Endometrial microvascular endothelial cells (primary cell): ENCODE results near the gene ARHGEF4. TPM values are rescaled to one million over a fixed set of nuclear protein-coding genes. Genes with fewer than 3 reads are reported as not detected.

Source experiments
- in situ Hi-C: cut with HindIII; loops from 2 replicates; pipeline ENCODE4 v1.10.0; 2017; ENCODE audit warnings: low sequenced_read_pairs, low pct_unique_long_range_greater_than_20kb; ENCODE audit errors: inconsistent ontology term
- total RNA-seq: library from RNA; depleted of rRNA; stranded (reverse); fragments of >200 nt; gene quantifications from one replicate; pipeline ENCODE4 v1.2.3, GENCODE V29; 2015; ENCODE audit errors: inconsistent ontology term

Gene ARHGEF4, protein sequence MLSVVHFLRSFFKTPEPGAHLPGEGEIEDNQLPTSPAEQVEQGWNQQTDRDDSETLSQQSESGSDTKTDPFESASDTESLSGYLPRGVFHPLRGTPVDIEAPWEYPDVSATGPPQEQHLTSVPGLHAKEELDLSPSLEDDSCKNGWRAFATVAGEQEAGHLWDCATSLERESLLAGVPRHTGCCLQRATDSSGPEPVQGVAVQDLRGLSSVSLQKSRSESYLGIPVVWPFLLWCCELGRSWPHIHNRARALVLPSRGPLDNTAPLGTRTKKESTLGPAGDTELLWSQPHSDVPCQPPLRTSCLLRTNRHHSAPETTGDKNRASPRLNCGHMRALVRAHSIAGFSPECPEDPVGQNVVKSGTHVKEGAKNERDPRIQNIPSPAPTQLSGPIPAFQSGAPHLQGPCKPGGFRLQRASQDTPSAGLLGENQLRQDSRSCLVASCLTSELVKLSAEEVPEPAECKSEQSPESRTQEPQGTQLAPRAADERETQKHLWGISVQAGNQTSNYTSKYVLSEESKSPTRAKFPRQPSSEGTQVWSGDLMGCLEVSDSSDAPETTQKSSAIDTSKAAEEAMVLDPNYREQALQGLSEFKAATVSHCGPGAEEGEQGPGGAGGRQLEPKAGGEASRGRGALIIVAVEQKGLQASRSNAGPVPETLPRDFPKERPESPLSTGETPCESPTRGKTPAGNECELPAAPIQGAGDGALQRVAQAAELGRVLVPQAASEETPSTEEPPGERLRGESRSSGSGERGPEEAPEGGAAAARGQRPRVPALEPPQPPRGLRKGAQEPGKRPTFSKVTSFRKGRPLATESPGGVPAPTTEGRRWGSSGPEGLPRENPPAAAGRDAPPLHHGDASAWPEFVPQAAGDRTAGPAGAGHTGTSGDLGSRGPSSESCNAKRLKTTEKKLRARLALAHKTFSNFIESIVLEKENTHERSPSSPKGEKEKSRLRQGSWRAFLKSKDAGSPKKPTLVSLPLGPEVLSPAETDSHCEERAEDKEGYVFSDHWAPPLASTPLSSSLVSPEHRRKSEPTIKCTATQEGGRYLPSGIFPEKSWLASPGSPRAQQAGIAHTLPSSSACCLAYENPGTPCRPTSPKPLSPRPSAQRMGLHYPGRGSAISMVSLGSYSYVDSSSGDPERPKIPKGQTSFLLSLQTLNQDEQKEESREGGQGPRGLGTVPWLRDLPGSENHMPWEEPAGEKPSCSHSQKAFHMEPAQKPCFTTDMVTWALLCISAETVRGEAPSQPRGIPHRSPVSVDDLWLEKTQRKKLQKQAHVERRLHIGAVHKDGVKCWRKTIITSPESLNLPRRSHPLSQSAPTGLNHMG (N-terminal part only)
- not detected for total RNA-seq

DNA sequence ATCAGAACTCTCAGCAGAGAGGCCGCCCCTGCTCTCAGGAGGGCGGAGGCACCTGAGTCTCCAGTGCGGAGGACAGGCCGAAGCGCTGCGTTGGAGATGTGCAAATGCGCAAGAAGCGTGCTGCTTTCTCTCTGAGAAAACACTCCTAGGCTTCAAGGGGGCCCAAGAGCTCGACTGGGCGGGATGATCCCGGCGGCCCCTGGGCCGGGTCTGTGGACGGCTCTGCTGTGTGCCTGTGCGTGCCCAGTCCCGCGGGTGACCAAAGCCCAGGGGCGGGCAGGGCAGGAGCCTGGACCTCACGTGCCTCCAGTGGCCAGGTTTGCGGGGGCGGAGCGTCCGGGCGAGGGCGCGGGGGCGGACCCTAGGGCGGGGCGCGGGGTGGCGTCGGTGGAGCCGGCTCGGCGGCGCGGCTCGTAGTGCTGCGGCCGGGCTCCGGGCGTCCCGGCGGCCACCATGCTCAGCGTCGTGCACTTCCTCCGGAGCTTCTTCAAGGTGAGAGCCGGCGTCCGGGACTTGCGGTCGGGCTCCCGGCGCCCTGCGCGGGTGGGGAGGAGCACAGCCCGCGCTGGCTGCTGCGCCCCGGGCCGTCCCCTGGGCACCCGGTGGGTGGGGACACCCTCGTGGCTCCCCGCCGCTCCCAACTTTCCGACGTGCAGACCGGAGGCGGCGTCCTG is at the start of gene ARHGEF4:
Gene ARHGEF4 (plus strand): TSS at position 414 of the 674 bp plus-strand sequence. CDS start 40 bp downstream, at position 454.
- in situ Hi-C loops = no loop called here

DNA sequence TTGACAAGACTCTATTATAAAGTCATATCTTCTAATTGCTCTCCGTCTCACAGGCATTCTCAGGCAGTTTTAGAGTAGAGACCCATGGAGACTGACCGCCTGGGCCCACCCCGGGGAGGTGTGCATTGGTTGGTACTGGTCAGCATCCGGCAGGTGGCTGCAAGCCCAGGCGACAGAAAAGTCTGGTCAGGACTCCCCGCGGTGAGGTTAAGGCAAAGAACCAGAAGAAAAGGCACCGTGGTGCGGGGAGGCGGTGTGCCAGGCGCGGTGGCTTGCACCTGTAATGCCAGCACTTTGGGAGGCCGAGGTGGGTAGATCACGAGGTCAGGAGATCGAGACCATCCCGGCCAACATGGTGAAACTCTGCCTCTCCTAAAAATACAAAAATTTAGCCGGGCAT is 48.9 kb upstream of the ARHGEF4 start:
- in situ Hi-C loops = no loop called here

DNA sequence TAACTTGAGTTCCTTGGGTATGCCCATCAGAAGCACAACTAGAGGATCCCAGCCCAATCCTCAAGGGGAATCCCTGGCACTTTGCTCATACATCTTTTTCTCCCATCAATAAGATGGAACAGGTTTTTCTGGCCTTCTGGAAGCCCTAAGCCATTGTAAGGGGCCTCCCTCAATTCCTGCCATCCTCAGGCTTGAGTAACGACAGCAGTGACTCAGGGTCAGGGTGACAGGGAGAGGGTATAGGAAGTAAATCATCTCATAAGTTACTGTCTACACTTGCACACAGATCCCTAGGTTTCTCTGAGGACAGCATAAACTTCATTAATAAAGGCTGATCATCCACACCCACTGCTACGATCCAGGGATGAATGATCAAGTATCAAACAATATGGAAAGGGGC is 46.4 kb upstream of the ARHGEF4 start:
- in situ Hi-C loops = no loop called here

DNA sequence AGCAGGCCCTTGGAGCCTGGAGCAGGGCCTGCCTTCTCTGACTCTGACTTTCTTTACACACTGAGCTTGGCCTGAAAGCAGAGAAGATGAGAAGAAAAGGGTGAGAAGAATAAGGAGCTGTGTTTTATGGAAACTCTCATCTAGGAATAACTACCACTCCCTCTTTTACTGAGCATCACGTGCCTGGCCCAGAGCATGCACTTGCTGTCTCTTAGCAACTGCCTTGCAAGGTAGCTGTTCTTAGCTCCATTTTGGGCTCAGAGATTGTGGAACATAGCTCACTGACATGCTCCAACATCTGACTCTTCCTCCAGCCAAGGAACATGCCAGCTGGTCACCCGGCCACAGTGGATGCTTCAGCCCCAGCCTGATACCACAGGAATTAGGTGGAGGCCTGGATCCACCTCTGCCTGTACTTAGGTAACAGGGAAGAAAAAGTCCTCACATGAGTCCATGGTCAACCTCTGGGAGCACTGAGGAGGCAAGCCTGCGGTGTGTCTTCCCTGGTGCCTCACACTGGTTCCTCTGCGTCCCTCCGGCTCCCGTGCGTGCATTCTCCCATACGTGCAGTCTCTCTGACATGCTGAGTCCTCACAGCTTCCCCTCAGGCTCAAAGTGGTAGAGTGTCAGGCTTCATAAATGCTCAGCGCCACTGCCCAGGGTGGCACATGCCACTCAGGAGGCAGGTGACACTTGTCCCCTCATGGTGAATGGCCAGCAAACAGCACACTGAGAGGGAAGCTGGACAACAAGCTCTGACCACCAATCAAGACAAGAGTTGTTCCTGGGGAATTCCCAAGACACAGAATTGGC is 45.7 kb upstream of the ARHGEF4 start:
- in situ Hi-C loops = no loop called here

DNA sequence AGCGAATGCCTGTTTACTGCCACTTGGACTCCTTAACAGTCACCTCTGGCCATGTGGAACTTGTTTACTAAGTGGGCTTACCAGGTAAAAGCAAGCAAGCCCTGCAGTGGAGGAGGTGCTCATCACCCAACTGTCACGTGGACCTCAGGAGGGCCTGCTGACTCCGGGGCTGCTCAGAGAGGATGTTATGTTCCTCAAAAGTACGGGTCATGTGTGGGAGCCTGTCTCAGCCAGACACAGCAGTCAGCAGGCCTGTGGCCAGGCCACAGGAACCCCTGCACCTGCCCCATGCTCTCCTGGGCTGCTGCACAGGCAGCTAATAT is 45.1 kb upstream of the ARHGEF4 start:
- in situ Hi-C loops = no loop called here

DNA sequence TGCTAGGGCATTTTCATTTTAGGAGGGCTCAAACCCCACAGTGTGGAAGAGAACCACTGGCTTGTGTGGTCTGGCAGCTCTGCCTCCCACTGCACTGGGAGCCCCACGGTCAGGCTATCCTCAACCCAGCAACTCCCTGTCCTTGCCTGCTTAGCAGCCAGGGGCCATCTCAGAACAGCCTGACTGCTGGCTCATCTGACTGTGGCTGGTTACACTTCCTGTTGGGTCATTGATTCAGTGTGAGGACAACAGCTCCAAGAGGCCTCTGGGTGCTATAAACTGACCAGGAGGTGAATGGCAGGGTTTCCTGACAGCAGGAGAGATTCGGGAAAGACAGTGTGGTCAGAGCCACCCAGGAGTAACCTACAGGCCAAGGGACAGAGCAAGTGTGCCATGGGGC is 41.3 kb upstream of the ARHGEF4 start:
- in situ Hi-C loops = no loop called here

DNA sequence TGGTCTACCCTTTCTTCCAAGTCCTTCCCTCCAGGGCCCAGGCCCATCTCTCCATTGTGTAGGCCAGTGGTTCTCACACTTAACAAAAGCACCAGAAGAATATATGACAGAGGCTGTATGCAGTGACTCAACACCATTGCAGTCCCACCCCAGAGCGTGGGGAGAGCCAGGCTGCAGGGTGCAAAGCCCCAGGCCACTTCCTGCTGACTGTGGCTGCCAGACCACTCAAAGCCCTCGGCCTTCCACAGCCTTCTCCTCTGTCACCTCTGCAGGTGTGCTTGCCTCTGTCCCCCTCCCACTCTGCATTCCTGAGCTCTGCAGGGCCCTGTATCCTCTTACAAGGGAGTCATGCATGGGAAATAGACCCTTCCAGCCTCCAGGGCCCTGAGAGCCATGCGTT is 40.4 kb upstream of the ARHGEF4 start:
- in situ Hi-C loops = no loop called here

DNA sequence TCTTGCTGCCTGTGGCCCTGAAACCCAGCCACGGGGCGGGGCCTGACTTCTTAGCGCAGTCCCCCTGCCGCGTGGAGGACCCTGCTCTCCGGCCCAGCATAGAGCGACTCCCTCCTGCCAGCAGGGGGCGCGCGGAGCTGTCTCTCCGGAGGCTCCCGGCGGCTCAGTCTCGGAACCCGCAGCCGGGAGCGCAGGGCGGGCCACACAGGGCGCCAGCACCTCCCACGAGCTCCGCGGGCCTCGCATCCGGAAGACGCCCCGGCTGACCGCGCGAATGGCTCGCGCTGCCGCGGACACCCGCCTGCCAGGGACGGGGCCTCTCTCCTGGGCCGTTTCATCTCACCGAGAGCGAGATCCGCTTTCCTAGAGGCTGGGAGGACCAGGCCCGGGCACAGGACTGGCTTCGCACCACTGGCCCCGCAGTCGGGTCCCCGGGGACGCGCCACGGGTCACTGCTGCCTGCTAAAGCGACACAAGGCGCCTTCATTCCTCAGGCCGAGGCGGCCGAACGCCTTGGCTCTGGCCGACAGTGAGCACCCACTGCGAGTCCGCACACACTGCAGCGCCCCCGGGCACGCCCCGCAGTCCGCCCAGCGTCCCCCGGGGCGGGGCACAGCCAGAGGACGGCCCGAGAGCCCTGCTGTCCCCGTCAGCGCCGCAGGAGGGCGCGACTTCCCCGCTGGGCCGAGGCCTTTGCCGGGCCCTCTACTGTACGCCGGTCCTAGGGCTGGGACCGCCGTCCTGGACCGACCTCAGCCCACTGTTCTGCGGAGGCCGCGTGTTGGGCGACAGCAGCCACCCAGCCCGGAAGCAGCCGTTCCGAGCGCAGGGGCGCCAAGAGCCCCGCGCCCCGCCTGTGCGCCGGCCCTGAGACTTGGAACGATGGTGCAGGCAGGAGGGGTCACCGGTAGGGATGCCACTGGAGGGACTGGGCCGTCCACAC is 39.0 kb upstream of the ARHGEF4 start:
- in situ Hi-C loops = no loop called here

DNA sequence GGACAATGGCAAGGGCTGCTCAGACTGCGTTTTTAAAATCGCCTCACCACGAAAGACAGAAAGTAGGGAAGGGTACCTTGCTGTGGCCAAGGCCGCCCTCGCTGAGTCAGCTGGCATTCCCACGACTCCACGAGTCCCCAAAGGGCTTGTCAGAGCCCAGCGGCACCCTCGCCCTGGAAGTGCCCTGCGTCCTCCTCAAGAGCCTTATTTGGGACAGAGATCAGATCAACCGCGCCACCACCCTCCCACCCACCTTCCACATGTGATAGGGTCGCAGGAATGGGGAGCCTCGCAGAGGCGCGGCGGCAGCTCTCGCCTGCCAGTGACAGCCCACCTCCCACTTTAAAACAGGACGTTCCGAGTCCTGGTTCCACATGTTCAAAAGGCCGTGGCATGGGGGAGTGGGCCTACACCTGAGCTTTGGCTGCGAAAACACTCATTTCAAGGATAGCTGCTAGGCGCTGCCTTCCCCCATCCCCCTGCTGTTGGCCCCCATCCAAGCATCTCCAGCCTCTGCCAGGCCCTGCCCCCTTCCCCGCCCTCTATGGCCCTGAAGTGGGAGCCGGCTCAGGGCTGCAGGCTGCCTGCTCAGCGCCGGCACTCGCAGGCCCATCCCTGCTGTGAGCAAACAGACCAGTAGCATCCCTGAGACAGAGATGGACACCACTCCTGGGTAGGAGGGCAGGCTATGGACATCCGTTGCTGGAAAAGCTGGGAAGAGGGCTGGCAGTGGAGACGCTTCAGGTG is 38.1 kb upstream of the ARHGEF4 start:
- in situ Hi-C loops = no loop called here

DNA sequence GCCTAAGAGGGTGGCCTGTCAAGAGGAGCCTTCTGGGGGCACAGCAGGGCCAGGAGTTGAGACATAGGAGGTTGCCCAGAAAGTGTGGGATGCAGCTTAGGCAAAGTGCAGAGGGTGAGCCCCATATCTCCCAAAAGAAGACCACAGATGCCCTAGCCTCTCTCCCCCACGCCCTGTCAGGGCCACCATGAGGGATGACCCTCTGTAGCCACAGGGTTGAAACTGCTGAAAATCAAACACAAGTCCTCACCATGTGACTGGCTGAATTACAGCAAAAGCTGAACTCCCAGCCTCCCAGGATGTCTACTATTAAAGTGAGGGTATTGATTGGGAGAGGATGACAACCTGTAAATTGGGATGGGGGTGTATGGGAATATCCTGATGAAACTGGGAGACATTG is 37.4 kb upstream of the ARHGEF4 start:
- in situ Hi-C loops = no loop called here

DNA sequence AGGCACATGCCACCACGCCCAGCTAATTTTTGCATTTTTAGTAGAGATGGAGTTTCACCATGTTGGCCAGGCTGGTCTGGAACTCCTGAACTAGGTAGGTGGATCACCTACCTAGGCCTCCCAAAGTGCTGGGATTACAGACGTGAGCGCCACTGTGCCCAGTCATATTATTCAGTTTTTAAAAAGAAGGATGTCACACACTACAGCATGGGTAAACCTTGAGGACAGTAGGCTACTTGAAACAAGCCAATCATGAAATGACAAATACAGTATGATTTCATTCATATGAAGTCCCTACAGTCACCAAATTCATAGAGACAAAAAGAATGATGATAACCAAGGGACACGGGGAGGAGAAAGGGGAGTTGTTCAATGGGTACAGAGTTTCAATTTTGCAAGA is 31.1 kb upstream of the ARHGEF4 start:
- in situ Hi-C loops = no loop called here

DNA sequence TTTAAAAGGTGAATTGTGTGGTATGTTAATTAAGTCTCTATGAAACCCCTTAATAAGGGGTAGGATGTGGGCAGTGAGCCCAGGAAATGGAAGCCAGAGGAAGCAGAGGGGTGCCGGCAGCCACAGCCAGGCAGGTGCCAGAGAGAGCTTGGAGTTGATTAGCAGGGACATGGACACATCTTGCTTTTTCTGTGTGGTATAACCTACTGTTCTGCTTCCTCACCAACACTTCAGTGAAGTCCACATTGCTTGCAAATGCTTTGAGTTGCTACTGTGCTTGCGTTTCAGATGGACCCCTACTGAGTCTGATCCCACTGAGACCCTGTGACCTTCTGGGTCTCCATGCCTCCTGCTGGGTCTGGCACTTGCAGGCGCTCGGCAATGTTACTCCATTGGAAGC is 30.3 kb upstream of the ARHGEF4 start:
- in situ Hi-C loops = no loop called here

DNA sequence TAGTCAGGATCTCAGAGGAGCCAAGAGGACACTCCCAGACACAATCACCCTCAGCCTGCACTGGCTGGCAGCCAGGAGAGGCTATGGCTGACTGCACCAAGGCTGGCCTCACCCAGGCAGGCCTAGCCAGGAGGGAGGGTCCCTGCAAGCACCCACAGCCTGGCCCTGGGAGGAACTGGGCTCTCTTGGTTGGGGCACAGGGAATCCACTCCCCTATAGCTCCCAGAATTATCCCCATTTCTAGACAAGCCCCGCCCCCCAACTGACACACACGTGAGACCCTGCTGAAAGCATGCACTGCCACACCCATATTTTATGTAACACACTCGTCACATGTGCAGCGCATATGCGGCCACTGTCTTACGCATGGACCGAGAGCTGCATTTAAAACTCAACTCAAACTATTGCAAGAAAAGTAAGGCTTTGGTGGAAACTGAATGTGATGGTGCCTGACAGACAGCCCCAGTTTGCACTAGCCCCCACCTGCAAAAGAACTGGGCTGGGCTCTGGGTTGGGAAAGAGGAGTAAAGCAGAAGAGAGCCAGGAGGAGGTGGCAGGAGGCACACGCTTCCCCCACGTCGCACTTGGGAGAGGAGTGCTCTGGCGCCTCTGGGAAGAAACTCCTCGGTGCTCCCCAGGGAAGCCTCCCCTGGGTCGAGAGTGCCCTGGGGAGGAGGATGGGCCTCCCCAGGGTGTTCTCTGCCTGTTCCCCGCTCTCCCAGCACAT is 28.9 kb upstream of the ARHGEF4 start:
- in situ Hi-C loops = no loop called here

DNA sequence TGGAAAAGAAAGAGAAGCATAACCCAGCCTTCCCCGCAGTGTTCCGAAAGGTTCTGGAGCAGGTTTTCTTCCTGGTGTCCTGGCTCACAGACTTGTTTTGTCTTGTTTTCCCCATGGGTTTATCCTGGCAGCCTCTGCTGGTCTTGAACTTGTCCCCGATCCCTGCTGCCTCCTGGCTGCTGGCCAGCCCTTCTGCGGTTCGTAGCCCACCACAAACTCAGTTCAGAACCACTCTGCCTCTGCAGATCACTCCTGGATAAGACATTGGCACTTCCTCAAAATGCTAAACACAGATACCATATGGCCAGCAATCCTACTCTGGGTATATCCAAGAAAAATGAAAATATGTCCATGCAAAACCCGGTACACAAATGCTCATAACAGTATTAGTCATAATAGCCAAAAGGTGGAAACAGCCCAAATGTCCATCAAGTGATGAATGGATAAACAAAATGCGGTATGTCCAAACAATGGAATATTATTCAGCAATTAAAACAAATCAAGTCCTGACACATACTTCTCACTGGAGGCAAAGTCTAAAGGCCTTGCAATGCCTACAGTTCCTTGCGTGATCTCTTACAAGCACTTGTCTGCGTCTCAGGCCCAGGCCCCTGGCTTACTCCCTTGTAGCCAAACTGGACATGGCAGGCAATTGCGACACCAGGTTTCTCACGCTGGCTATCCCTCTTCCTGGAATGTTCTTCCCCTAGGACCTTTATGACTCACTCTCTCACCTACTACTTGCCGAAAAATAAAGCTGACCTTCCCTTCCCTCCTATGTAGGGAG is 28.0 kb upstream of the ARHGEF4 start:
- in situ Hi-C loops = no loop called here

DNA sequence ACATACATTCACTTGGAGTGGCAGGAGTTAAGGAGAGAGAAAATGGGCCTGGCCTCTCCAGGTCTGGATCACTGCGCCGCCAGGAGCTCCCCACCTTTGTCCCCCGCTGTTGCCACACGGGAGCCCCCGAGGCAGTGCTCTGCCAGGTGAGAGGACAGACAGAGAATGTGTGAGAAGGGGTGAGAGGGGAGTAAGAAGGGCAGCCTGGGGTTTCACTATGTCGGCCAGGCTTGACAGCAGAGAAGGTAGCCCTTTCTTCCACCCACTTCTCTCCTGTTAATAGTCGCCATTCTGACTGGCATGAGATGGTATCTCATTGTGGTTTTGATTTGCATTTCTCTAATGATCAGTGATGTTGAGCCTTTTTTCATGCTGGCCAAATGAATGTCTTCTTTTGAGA is 26.2 kb upstream of the ARHGEF4 start:
- in situ Hi-C loops = no loop called here
